Ovary (tissue), 9 donors: ENCODE results near the gene SCN9A. TPM values are rescaled to one million over a fixed set of nuclear protein-coding genes. Genes with fewer than 3 reads are reported as not detected.

ENCODE experiments used
- DNase-seq, 5 donors: peaks; one replicate each; pipeline ENCODE4 v3.0.0-alpha.2; 2019 to 2020
- H3K27ac ChIP-seq, 2 donors: fragments of 200-600 bp; one replicate each; pipeline versions ENCODE4 v1.5.1 to v1.8.0; 2019 to 2022
- H3K27me3 ChIP-seq: fragments of 200-600 bp; one replicate; pipeline ENCODE4 v1.8.0; 2022
- H3K36me3 ChIP-seq: fragments of 200-600 bp; sonication (generic); one replicate; pipeline ENCODE4 v1.5.1; 2019
- H3K4me1 ChIP-seq: one replicate; pipeline ENCODE4 v1.8.1; 2013; ENCODE audit warnings: mild to moderate bottlenecking, moderate library complexity; ENCODE audit not compliant: insufficient read depth
- H3K4me3 ChIP-seq: fragments of 200-600 bp; sonication (generic); one replicate; pipeline ENCODE4 v1.5.1; 2017
- H3K9me3 ChIP-seq, 2 donors: fragments of 200-600 bp in 1 of 2; sonication (generic) in 1 of 2; one replicate each; pipeline versions ENCODE4 v1.5.1 to v1.8.1; 2013 to 2019; ENCODE audit warnings: mild to moderate bottlenecking in 1 of 2, moderate library complexity in 1 of 2
- CTCF ChIP-seq, 3 donors: fragments of 450-650 bp in 2 of 3; fragments of 200-600 bp in 1 of 3; IDR thresholded peaks; one replicate each; pipeline versions ENCODE4 v1.5.1 to v1.8.0; 2016 to 2022; ENCODE audit warnings: antibody characterized with exemption in 3 of 3, mild to moderate bottlenecking in 1 of 3
- EP300 ChIP-seq: sonication (generic); formaldehyde crosslinking; IDR thresholded peaks from one replicate; pipeline ENCODE4 v1.6.1; 2017; ENCODE audit warnings: antibody characterized with exemption
- POLR2A ChIP-seq: fragments of 450-650 bp; IDR thresholded peaks from one replicate; pipeline ENCODE4 v1.6.1; 2017; ENCODE audit warnings: antibody characterized with exemption, mild to moderate bottlenecking, moderate library complexity
- WGBS, 3 donors: extraction: QIAGEN DNeasy Blood & Tissue Kit in 1 of 3; methylation state at CpG; one replicate each; pipeline versions ENCODE4 v1.1.5 to v1.1.7; 2013 to 2017; 5-methylcytosine and 5-hydroxymethylcytosine counted together
- intact Hi-C, 4 donors: fragments of 100-400 bp; cut with DNase I; formaldehyde crosslinking; loops; one replicate each; pipeline versions ENCODE4 v1.11.0 to v1.15.1; 2022 to 2023
- polyA plus RNA-seq, 2 donors: library from polyadenylated mRNA; stranded (reverse); fragments of 200-250 nt in 1 of 2; fragments of 350-450 nt in 1 of 2; fragmentation: Illumina TruSeq in 1 of 2; extraction: RNeasy Lipid Tissue Mini Kit (QIAGEN cat#74804) in 1 of 2; gene quantifications; one replicate each; pipeline ENCODE4 v1.2.3, GENCODE V29; 2013 to 2014
- total RNA-seq, 7 donors: library from RNA; depleted of rRNA in 2 of 7; stranded (reverse); fragments of >200 nt in 2 of 7; fragmentation: NEBNext Ultra II Directional in 3 of 7; extraction: Animal tissue kit (Norgen Biotek cat#: 25700) in 3 of 7; gene quantifications; one replicate each; pipeline versions ENCODE4 v1.1.0 to v1.2.4, GENCODE V29; 2016 to 2023
- donor health status: DM: no; HTN: no; CAD: no; lungs with moderate emphysema.
- donor health status: DM: no; HTN: no; CAD: no.
- donor health status: Bipolar disorder and iron deficiency.
- donor health status: DM: yes; HTN: yes; CAD: no.
- donor health status: DM: no; HTN: no; CAD: no.
- donor health status: DM: yes; HTN: yes; CAD: no.

The SCN9A gene
- total and polyA plus RNA-seq, 9 donors: 0.33 to 4.5 (median 1.3) TPM

- TF ChIP-seq POLR2A: no peak
- no peak for TF ChIP-seq CTCF (IDR thresholded peaks at IDR 0.05)
- no peak for TF ChIP-seq EP300
- Histone ChIP-seq H3K27me3 (no peaks in the 10 kb centered on the region), H3K4me1 (no peaks in the 10 kb centered on the region), H3K36me3 (no peaks in the 10 kb centered on the region), H3K27ac (no peak overlapping the region), H3K4me3 (no peak overlapping the region), H3K9me3 (no peaks in the 10 kb centered on the region)
- no peak for DNase-seq
- 47 to 52% (median 49%) methylated on average over 7 of the region's 7 CpGs for WGBS, 3 donors
- intact Hi-C loops: no loop called here
These were observed 141.5 kb downstream of the SCN9A start for GRCh38 chr2:166234112-166234846.

GRCh38 chr2:166233244-166233643 lies 142.5 kb downstream of the SCN9A start:
- Histone ChIP-seq H3K27ac (no peak overlapping the region), H3K27me3 (no peaks in the 10 kb centered on the region), H3K9me3 (no peaks in the 10 kb centered on the region), H3K4me1 (no peaks in the 10 kb centered on the region), H3K36me3 (no peaks in the 10 kb centered on the region), H3K4me3 (no peak overlapping the region)
- intact Hi-C loops: no loop called here
- DNase-seq: no peak
- WGBS, 3 donors: 67 to 78% (median 71%) methylated on average over 2 of the region's 2 CpGs
- no peak for TF ChIP-seq EP300
- TF ChIP-seq CTCF (IDR thresholded peaks at IDR 0.05): no peak
- TF ChIP-seq POLR2A: no peak

DNA sequence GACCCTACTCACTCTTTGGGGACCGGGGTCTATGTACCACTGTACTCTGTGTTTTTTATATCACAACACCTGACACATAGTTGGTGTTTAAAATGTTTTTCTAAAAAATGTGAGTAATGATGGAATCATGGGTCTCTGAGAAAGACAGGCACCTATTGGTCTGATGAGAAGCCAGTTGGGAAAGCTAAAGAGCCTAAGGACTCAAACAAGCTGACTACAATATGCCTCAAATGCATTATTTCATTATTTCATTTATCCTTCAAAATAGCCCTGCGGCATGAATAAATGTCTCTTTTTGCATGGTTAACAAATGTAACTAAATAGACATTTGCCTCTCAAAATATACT lies 145.0 kb downstream of the SCN9A start:
- Histone ChIP-seq H3K4me3 (no peak overlapping the region), H3K4me1 (no peaks in the 10 kb centered on the region), H3K27me3 (no peaks in the 10 kb centered on the region), H3K36me3 (no peaks in the 10 kb centered on the region), H3K27ac (no peak overlapping the region), H3K9me3 (no peaks in the 10 kb centered on the region)
- no peak for DNase-seq
- intact Hi-C loops: no loop called here
- TF ChIP-seq EP300 (no peak), POLR2A (no peak), CTCF (IDR thresholded peaks at IDR 0.05) (no peak)
- 48 to 74% (median 70%) methylated on average over 2 of the region's 2 CpGs for WGBS, 3 donors

- no peaks in the 10 kb centered on the region for H3K4me1 ChIP-seq
- no peak overlapping the region for H3K4me3 ChIP-seq
- H3K27ac ChIP-seq: no peak overlapping the region
- no peaks in the 10 kb centered on the region for H3K27me3 ChIP-seq
- no peaks in the 10 kb centered on the region for H3K9me3 ChIP-seq
- no peaks in the 10 kb centered on the region for H3K36me3 ChIP-seq
- no peak for TF ChIP-seq CTCF (IDR thresholded peaks at IDR 0.05)
- TF ChIP-seq POLR2A: no peak
- TF ChIP-seq EP300: no peak
- 49 to 65% (median 54%) methylated on average over 4 of the region's 4 CpGs for WGBS, 3 donors
- no peak for DNase-seq
- intact Hi-C loops: no loop called here
These were observed 145.6 kb downstream of the SCN9A start for GRCh38 chr2:166230024-166230723.
